H1 (cell line): ENCODE data around the gene HOXD1. TPM values are rescaled to one million over a fixed set of nuclear protein-coding genes. Genes with fewer than 3 reads are reported as not detected.

Source experiments
- CTCF ChIA-PET: fragments of 300-600 bp; sonication (Branson Sonifier 250); formaldehyde crosslinking; loops from one replicate; lab custom pipeline; 2021; ENCODE audit not compliant: partially characterized antibody; lab: Charles Lee
- POLR2A ChIA-PET: fragments of 300-600 bp; sonication (Branson Sonifier 250); formaldehyde crosslinking; loops from one replicate; lab custom pipeline; 2021; ENCODE audit warnings: inconsistent platforms; ENCODE audit not compliant: partially characterized antibody; lab: Charles Lee
- DNase-seq, 2 experiments: peaks; one replicate each; pipeline versions ENCODE4 v3.0.0 to v3.0.0-alpha.2; 2010 to 2022; ENCODE audit warnings: low spot score in 2 of 2, low read depth in 1 of 2, mixed read lengths in 1 of 2
- FAIRE-seq: peaks from 2 replicates; lab custom pipeline; 2011; peaks lifted over from hg19 to GRCh38; lab: Jason Lieb, UNC
- H2AFZ ChIP-seq: 2 replicates; pipeline ENCODE4 v1.8.1; 2012; ENCODE audit warnings: low read length, inconsistent platforms
- H2AK5ac ChIP-seq: 2 replicates; pipeline ENCODE4 v1.6.1; 2013; ENCODE audit warnings: low read depth, low read length
- H2BK120ac ChIP-seq: replicated peaks from 2 replicates; pipeline ENCODE3; 2013; ENCODE audit warnings: low read depth, low read length, inconsistent platforms
- H2BK12ac ChIP-seq: 2 replicates; pipeline ENCODE4 v1.6.1; 2013; ENCODE audit warnings: low read depth, low read length
- H2BK15ac ChIP-seq: 2 replicates; pipeline ENCODE4 v1.6.1; 2013; ENCODE audit warnings: low read length
- H2BK20ac ChIP-seq: 2 replicates; pipeline ENCODE4 v1.6.1; 2013; ENCODE audit warnings: low read length
- H2BK5ac ChIP-seq: 2 replicates; pipeline ENCODE4 v1.6.1; 2013; ENCODE audit warnings: low read depth, low read length
- H3K14ac ChIP-seq: 2 replicates; pipeline ENCODE4 v1.6.1; 2013; ENCODE audit warnings: inconsistent platforms; ENCODE audit not compliant: insufficient read length
- H3K18ac ChIP-seq: 2 replicates; pipeline ENCODE4 v1.6.1; 2013; ENCODE audit warnings: low read length; ENCODE audit errors: extremely low read depth
- H3K23ac ChIP-seq: 2 replicates; pipeline ENCODE4 v1.6.1; 2013; ENCODE audit warnings: inconsistent platforms; ENCODE audit not compliant: insufficient read length
- H3K23me2 ChIP-seq: 2 replicates; pipeline ENCODE4 v1.6.1; 2013; ENCODE audit warnings: low read depth, low read length
- H3K27ac ChIP-seq: 2 replicates; pipeline ENCODE4 v1.6.1; 2011; ENCODE audit warnings: low read depth, low read length, inconsistent platforms
- H3K27me3 ChIP-seq, 4 experiments: replicated peaks in 1 of 4; 1 replicate in 1 of 4; 2 replicates in 3 of 4; pipeline versions ENCODE4 v1.6.1 to v1.8.1; 2011 to 2013; ENCODE audit warnings: low read length in 3 of 4, mild to moderate bottlenecking in 3 of 4, inconsistent platforms in 2 of 4, mixed read lengths in 2 of 4, moderate library complexity in 1 of 4; ENCODE audit not compliant: control insufficient read depth in 3 of 4, insufficient read depth in 3 of 4; ENCODE audit errors: extremely low read depth in 1 of 4
- H3K36me3 ChIP-seq, 4 experiments: 2 replicates each; pipeline versions ENCODE4 v1.6.1 to v1.8.1; 2011 to 2013; ENCODE audit warnings: mild to moderate bottlenecking in 4 of 4, low read length in 3 of 4, moderate library complexity in 2 of 4, control low read depth in 1 of 4, inconsistent platforms in 1 of 4; ENCODE audit not compliant: insufficient read depth in 4 of 4, control insufficient read depth in 2 of 4
- H3K4ac ChIP-seq: replicated peaks from 2 replicates; pipeline ENCODE3; 2013; ENCODE audit warnings: low read length, low read depth, mixed read lengths, inconsistent platforms; ENCODE audit not compliant: insufficient read length
- H3K4me1 ChIP-seq, 4 experiments: replicated peaks in 1 of 4; 1 replicate in 1 of 4; 2 replicates in 3 of 4; pipeline versions ENCODE4 v1.6.1 to v1.8.1; 2011 to 2013; ENCODE audit warnings: low read length in 3 of 4, inconsistent platforms in 2 of 4, mixed read lengths in 1 of 4; ENCODE audit not compliant: insufficient read depth in 4 of 4, control insufficient read depth in 3 of 4
- H3K4me2 ChIP-seq, 2 experiments: 2 replicates each; pipeline versions ENCODE4 v1.6.1 to v1.8.1; 2011 to 2013; ENCODE audit warnings: low read depth in 2 of 2, low read length in 2 of 2, control low read depth in 1 of 2, inconsistent platforms in 1 of 2, mild to moderate bottlenecking in 1 of 2; ENCODE audit not compliant: insufficient read depth in 1 of 2
- H3K4me3 ChIP-seq, 4 experiments: fragments of 200-600, 300-600 bp in 1 of 4; sonication (generic), shearing (Covaris generic), sonication (Bioruptor Twin) in 1 of 4; 2 replicates each; pipeline versions ENCODE4 v1.5.1 to v1.8.1; 2011 to 2016; ENCODE audit warnings: low read length in 4 of 4, low read depth in 3 of 4, control low read depth in 2 of 4, inconsistent platforms in 2 of 4, mild to moderate bottlenecking in 2 of 4, mixed read lengths in 1 of 4, moderate library complexity in 1 of 4; ENCODE audit not compliant: insufficient read depth in 2 of 4; ENCODE audit errors: extremely low read depth in 1 of 4
- H3K56ac ChIP-seq: replicated peaks from 2 replicates; pipeline ENCODE3; 2013; ENCODE audit warnings: low read depth, mild to moderate bottlenecking, mixed read lengths, low read length, inconsistent platforms; ENCODE audit not compliant: insufficient read length
- H3K79me1 ChIP-seq: 2 replicates; pipeline ENCODE4 v1.6.1; 2013; ENCODE audit warnings: low read depth, low read length, control low read depth
- H3K79me2 ChIP-seq, 2 experiments: 2 replicates each; pipeline versions ENCODE4 v1.6.1 to v1.8.1; 2012 to 2013; ENCODE audit warnings: low read length in 2 of 2, mild to moderate bottlenecking in 2 of 2, inconsistent platforms in 1 of 2; ENCODE audit not compliant: insufficient read depth in 2 of 2, control insufficient read depth in 1 of 2
- H3K9ac ChIP-seq, 4 experiments: replicated peaks in 1 of 4; 1 replicate in 1 of 4; 2 replicates in 3 of 4; pipeline versions ENCODE4 v1.6.1 to v1.8.1; 2011 to 2013; ENCODE audit warnings: low read depth in 3 of 4, low read length in 3 of 4, control low read depth in 2 of 4, mild to moderate bottlenecking in 2 of 4, moderate library complexity in 2 of 4, inconsistent platforms in 1 of 4; ENCODE audit errors: extremely low read depth in 1 of 4
- H3K9me3 ChIP-seq, 2 experiments: 2 replicates each; pipeline versions ENCODE4 v1.6.1 to v1.8.1; 2012 to 2013; ENCODE audit warnings: mild to moderate bottlenecking in 2 of 2, moderate library complexity in 2 of 2, control low read depth in 1 of 2, inconsistent platforms in 1 of 2, low read depth in 1 of 2, low read length in 1 of 2, mixed read lengths in 1 of 2; ENCODE audit not compliant: insufficient read depth in 2 of 2
- H4K20me1 ChIP-seq, 2 experiments: replicated peaks in 1 of 2; 2 replicates each; pipeline versions ENCODE3 to v1.8.1; 2011 to 2013; ENCODE audit warnings: inconsistent platforms in 2 of 2, low read length in 2 of 2, mild to moderate bottlenecking in 1 of 2; ENCODE audit not compliant: insufficient read depth in 2 of 2, control insufficient read depth in 1 of 2
- H4K5ac ChIP-seq: 2 replicates; pipeline ENCODE4 v1.6.1; 2013; ENCODE audit warnings: low read length, low read depth, mixed read lengths, inconsistent platforms; ENCODE audit not compliant: insufficient read length
- H4K8ac ChIP-seq: 2 replicates; pipeline ENCODE4 v1.8.0; 2013; ENCODE audit warnings: mild to moderate bottlenecking, moderate library complexity, low read length, inconsistent platforms; ENCODE audit not compliant: insufficient read depth; ENCODE audit errors: extremely low read depth
- H4K91ac ChIP-seq: replicated peaks from 2 replicates; pipeline ENCODE3; 2013; ENCODE audit warnings: low read length, mixed read lengths, inconsistent platforms; ENCODE audit not compliant: insufficient read length
- NANOG ChIP-seq: IDR thresholded peaks from 2 replicates; pipeline ENCODE4 v1.6.1; 2011; ENCODE audit warnings: low read length, low read depth, mild to moderate bottlenecking, inconsistent platforms; ENCODE audit not compliant: insufficient read depth, poor library complexity, severe bottlenecking
- RNF2 ChIP-seq: fragments of 200-900, 300-1000 bp; sonication (generic); IDR thresholded peaks from 2 replicates; pipeline ENCODE4 v1.7.1; 2016; ENCODE audit warnings: borderline replicate concordance, low read depth, mild to moderate bottlenecking, antibody characterized with exemption, low read length; ENCODE audit not compliant: poor library complexity, severe bottlenecking; ENCODE audit errors: missing control alignments
- WGBS, 2 experiments: shearing (Covaris generic) in 1 of 2; methylation state at CpG; one replicate each; pipeline versions ENCODE4 v1.1.6 to v1.1.7; 2013 to 2015; ENCODE audit warnings: low lambda C conversion rate in 2 of 2, mixed read lengths in 2 of 2, inconsistent platforms in 1 of 2, low coverage in 1 of 2, missing lambda C conversion rate in 1 of 2; ENCODE audit not compliant: insufficient replicate concordance in 2 of 2, insufficient coverage in 1 of 2, insufficient read length in 1 of 2; ENCODE audit errors: extremely low coverage in 1 of 2, missing lambda C conversion rate in 1 of 2; 5-methylcytosine and 5-hydroxymethylcytosine counted together
- polyA plus RNA-seq, 7 experiments: library from polyadenylated mRNA; depleted of rRNA in 3 of 7; stranded (reverse) in 5 of 7; unstranded in 2 of 7; fragments of >200 nt in 5 of 7; fragments of 200-250 nt in 2 of 7; gene quantifications; 1 replicate in 5 of 7; 2 replicates in 1 of 7; 4 replicates in 1 of 7; pipeline versions ENCODE4 v1.2.1 to v1.2.3, GENCODE V29; 2011 to 2013; ENCODE audit warnings: missing spikeins in 2 of 7, mixed read lengths in 2 of 7
- total RNA-seq: library from RNA; stranded (reverse); fragmentation: NEBNext Ultra II Directional; extraction: Animal tissue kit (Norgen Biotek cat#: 25700); gene quantifications from 2 replicates; pipeline ENCODE4 v1.2.1, GENCODE V29; 2021

HOXD1 gene
- total and polyA plus RNA-seq, 2 of the 8 experiments (the other 6 are each of a cell fraction or from before 2014, with no cell fraction given), result 0.03 TPM; not detected in 1

GRCh38 chr2:176177580-176178037, 10.9 kb upstream of the HOXD1 start:
- no peak for FAIRE-seq
- H4K20me1 ChIP-seq, result peaks cover 6 to 27% of the 10 kb centered on the region in 2 experiments
- H3K23ac ChIP-seq, result no peak overlapping the region
- H3K14ac ChIP-seq, result no peak overlapping the region
- H3K4ac ChIP-seq, result no peak overlapping the region
- H2AK5ac ChIP-seq, result no peak overlapping the region
- no peak overlapping the region for H2BK20ac ChIP-seq
- H4K5ac ChIP-seq, result no peak overlapping the region
- no peak overlapping the region for H2BK120ac ChIP-seq
- no peaks in the 10 kb centered on the region for H3K79me2 ChIP-seq
- no peak overlapping the region for H3K18ac ChIP-seq
- ChIA-PET CTCF (interaction anchor here (0.9 to 7.5 kb wide), 6 partner anchors 11 to 378 kb away, joined by 3 to 60 read pairs (median 27); partner anchors contain the start of gene HOXD1), POLR2A (interaction anchor here (1.2 kb wide), 1 partner anchor 11 kb away, joined by 4 read pairs; the partner anchor contains the start of gene HOXD1)
- H3K9ac ChIP-seq, result no peak overlapping the region
- TF ChIP-seq NANOG (no peak), RNF2 (peak; percentile 52)
- H3K4me2 ChIP-seq, result peak overlapping the region; percentile 73
- H3K79me1 ChIP-seq, result no peaks in the 10 kb centered on the region
- peaks cover 3 to 17% (median 7%) of the 10 kb centered on the region in 4 experiments for H3K4me1 ChIP-seq
- H2AFZ ChIP-seq, result peak overlapping the region; percentile 0; the same call in 1 of the 2 replicates
- no peak overlapping the region for H3K56ac ChIP-seq
- H4K91ac ChIP-seq, result no peak overlapping the region
- no peak overlapping the region for H3K27ac ChIP-seq
- no peaks in the 10 kb centered on the region for H3K36me3 ChIP-seq
- peaks cover 92 to 99% (median 97%) of the 10 kb centered on the region in 4 experiments for H3K27me3 ChIP-seq
- H3K23me2 ChIP-seq, result peaks cover 6% of the 10 kb centered on the region; the same call in 1 of the 2 replicates
- H2BK15ac ChIP-seq, result peak overlapping the region; percentile 24; the same call in 1 of the 2 replicates
- 4% methylated on average over 12 of the region's 12 CpGs; no CpG with 5 or more reads in 1 of the 2 experiments for WGBS, 2 experiments
- no peak overlapping the region for H2BK5ac ChIP-seq
- DNase-seq, result no peak
- H3K9me3 ChIP-seq, result no peaks in the 10 kb centered on the region
- H2BK12ac ChIP-seq, result no peak overlapping the region
- peak overlapping the region; percentile 24 to 56 (median 34); a peak in 6 of 8 replicates for H3K4me3 ChIP-seq
- no peak overlapping the region for H4K8ac ChIP-seq
